Fibroblast of skin of left quadriceps (primary cell): ENCODE measurements around the gene PTPN22.
"Not testable (repeated sequence)": the region's sequence is repeated elsewhere in the genome, so short reads cannot be mapped to it uniquely, and the experiment has no call there.

ENCODE experiments used
- DNase-seq, 2 experiments: peaks; one replicate each; pipeline ENCODE4 v3.0.0-alpha.2; 2013; ENCODE audit warnings: low read depth in 2 of 2

The PTPN22 gene

DNA sequence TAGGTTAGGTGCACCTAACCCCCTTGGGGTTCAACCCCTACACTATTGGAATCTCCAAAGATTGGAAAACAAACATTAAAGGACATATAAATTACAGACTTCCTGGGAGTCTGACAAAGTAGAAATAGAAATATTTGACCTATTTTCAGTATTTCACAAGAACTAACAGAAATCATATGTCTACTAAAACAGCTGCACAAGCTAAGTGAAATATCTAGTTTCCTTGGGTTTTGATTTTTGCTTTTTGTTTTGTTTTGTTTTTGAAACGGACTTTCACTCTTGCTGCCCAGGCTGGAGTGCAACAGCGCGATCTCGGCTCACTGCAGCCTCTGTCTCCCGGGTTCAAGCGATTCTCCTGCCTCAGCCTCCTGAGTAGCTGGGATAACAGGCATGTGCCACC is 18.8 kb downstream of the PTPN22 start:
- DNase-seq, result not testable (repeated sequence)

DNA sequence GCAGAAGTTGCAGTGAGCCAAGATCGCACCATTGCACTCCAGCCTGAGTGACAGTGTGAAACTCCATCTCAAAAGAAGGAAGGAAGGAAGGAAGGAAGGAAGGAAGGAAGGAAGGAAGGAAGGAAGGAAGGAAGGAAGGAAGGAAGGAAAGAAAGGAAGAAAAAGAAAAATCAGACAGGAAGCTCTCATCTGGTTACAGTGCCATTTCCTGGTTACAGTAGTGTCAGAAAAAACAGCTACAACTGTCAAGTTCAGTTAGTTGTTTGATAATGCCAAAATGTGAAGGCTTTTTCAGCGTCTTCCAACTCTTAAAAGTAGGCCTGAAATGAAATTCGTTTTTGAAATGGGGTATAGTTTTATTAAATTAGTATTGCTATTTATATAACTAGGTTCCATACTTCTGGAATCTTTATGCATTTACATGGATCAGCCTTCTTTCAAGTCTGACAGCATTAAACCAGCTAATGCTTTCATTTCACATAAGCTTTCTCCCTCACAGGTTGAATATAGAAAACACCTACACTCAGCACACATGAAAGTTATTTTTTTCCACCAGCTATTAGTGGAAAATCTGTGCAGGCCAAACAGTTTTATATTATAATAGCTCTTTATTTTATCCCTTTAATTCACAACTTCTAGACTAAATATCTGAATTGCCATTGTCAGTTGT is 21.2 kb downstream of the PTPN22 start:
- no peak for DNase-seq

DNA sequence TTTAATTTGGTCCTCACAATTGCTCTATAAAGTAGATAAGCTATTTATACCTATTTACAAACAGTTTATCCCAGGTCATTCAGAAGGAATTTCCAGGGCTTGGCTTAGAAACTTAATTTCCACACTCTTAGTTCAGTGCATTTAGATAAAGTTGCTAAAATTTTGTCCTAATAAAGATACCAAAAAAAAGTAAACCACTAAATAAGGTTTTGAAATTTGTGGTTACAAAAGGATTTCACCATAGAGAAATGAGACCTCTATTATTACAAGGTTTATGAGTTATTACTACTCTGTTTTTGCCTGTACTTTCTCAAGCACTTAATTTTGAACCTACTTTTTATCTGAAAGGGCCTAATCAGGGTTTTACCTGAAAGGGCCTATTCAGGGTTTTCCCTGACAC is 22.4 kb downstream of the PTPN22 start:
- DNase-seq, result no peak

DNA sequence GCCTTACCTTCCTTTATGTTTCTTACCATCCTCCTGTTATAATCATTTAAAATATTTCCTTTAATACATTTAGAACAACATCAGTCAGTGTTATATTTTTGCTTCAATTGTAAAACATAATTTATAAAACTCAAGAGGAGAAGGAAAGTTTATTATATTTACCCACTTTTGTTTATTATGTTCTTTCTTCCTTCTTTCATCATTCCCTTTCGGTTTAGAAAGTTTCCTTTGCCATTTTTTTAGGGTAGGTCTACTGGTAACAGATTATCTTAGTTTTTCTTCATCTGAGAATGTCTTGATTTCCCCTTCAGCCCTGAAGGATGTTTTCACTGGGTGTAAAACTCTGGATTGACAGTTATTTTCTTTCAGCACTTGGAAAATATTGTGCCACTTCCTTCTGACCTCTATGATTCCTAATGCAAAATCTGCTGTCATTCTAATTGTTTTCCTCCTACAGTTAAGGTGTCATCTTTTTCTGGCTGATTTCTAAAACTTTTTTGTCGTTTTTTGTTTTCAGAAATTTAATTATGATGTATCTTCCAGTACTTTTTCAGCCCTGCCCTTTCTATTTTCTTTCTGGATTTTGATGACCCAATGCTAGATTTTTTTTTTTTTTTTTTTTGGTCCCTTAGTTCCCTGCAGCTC is 25.0 kb downstream of the PTPN22 start:
- no peak for DNase-seq

DNA sequence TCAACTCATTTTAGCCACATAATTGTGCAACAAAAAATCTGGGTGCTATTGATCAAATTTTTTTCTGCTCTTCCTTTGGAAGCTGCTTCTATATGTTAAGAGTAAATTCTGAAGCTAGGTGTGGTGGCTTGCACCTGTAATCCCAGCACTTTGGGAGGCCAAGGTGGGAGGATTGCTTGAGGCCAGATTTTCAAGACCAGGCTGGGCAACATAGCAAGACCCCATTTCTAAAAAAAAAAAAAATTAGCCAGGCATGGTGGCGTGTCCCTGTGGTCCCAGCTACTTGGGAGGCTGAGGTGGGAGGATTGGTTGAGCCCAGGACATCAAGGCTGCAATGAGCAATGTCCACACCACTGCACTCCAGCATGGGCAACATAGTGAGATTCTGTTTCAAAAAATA is 35.0 kb downstream of the PTPN22 start:
- no peak for DNase-seq

DNA sequence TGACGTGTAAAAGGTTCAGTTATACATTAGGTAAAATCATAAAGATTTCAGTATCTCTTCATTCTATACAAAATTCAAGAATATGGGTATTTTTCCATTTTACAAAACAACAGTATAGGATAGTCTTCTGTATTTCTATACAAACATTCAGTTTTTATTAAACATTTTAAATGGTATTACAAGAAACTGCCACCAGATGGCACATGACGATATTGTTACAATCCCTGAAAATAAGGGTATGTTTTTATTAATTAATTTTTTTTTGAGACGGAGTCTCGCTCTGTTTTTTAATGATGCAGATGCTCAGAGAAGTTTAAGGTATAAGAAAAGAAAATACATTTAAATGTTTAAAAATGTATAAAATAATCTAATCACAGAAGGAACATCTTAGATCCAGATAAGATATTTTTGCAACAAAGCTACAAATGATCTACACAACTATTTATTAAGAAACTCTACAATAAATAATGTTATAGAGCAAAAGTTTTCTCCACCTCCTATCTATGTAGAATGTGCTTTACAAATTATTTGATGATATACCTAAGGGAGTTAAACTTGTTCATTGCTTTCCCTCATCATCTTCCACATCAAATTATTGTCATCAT is 35.7 kb downstream of the PTPN22 start:
- DNase-seq, result peak; percentile 27 to 33

DNA sequence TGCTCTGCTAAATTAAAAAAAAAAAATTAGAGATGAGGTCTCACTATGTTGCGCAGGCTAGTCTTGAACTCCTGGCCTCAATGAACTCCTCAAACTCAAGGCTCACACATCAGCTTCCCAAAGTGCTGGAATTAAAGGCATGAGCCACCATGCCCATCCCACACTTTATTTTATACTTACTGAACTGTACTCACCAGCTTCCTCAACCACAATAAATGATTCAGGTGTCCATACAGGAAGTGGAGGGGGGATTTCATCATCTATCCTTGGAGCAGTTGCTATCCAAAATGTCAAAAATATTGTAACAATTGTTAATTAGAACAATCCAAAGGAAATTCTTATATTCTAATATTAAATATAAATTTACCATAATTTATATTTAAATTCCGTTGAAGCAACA is 36.8 kb downstream of the PTPN22 start:
- DNase-seq, result no peak

DNA sequence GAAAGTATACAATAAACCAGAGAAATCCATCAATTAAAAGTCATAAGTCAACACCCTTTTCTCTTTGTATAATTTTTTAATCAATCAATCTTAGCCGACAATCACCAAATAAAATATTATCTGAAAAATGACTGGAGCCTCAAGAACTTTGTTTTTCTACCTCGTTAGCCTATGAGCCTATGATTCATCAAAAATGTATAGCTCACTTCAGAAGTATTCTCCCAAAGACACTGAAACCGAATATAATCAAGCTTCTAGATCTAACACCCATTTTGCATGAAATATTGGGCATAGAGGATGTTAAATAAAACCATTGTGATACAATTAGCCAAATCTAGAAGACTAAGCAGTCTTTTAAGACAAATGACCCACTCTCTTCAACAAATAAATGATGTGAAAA is 41.5 kb downstream of the PTPN22 start:
- peak; percentile 21 to 25 for DNase-seq

DNA sequence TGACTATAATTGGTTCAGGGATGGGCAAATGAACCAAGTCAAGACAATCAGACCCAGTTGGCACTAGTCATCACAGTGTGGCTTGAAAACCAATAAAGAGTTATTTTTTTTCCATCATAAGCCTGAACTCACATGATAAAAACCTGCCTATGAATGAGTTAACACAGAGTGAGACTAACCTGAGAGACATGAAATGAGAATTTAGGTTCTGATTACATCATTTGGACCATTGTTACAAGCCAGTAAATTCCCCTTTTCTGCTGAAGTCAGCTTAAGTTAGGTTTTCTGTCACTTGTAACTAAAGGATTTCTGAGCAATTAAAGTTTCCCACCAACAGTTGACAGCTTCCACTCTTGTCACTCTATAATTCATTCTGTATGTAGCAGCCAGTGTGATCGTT is 49.6 kb downstream of the PTPN22 start:
- DNase-seq, result no peak

DNA sequence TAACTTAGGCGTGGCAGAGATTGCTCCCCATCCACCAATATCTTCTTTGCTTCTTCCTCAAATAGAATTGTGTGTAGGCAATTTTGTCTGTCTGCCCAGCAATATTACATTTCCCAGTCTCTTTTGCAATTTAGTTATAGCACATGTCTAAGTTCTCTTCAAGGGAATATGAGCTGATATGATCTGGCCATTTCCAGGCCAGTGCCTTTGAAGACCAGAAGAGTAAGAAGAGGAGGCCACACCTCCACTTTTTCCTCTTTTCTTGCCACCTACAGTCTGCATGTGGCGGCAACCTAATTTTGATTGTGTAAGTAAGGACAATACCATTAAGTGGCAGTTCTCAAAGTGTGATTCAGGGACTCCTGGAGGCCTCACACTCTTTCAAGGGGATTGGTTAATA is 52.9 kb downstream of the PTPN22 start:
- DNase-seq, result no peak

DNA sequence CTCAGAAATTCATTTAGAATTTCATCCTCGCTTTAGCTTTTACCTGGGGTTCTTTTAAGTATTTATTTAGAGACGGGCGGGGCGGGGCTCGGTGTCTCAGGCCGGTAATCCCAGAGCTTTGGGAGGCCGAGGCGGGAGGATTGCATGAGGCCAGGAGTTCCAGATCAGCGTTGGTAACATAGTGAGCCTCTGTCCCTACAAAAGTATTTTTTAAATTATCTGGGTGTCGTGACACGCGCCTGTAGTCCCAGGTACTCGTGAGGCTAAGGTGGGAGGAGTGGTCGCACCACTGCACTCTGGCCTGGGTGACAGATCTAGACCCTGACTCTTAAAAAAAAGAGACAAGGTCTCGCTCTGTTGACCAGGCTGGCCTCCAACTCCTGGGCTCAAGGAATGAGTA is 58.3 kb downstream of the PTPN22 start:
- no peak for DNase-seq

DNA sequence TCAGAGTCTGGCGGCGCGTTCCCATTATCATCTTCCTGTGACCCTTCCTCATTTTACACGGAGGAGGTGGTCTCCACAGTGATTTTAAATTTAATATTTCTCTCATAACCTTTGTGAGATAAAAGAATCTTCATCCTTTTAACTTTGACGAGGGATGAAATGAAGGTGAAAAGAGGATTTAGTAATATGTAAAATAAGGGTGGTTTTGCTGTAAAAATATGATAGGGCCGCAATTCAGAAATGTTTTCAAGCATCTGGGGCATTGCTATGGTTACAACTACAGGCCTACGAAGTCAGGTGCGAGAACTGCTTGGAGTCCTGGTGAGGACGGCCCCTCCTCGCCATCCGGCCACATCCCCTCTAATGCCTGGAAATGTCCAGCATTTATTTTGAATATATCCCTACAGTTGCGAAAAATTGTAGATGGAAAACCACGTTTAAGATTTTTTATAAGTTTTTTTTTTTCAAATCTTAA is 58.8 kb downstream of the PTPN22 start:
- no peak for DNase-seq

DNA sequence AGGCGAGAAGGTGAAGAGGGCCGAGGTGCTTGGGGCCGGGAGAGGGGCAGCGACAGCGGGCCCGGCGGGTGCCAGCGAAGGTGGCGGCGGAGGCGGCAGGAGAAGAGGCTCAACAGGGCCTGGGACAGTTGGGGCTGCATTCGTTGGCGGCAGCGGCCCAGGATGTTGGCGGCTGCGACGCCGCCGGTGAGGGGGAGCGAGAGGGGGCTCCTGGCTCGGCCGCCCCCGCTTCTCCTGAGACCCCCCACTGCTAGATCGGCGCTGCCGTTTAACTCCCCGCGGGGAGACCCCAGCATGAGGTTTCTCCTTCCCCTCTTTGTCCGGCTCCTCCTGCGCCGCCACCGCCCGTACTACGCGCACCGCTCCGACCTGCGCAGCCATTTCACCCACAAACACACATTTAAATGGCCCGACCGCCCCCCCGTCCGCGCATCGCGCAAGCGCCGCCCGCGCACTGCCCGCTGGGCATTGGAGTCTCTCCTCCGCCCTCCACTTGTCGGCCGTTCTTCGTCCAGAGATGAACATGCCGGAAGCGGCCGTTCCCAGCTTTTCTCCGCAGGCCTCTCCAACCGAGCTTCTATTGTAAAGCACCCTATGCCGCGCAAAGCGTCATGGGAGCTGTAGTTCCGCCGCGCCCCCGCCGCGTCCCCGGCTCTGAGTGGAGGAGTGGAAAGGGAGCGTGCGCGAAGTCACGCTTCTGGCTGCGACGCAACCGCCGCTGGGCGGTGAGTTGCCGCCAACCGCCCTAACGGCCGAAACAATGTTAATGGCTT is 59.4 kb downstream of the PTPN22 start, which contains the start of gene RSBN1:
RSBN1 (minus strand) TSS at position 589 of the 773 bp plus-strand sequence; CDS start at position 525, 64 bp downstream.
- DNase-seq, result peak; percentile 99

DNA sequence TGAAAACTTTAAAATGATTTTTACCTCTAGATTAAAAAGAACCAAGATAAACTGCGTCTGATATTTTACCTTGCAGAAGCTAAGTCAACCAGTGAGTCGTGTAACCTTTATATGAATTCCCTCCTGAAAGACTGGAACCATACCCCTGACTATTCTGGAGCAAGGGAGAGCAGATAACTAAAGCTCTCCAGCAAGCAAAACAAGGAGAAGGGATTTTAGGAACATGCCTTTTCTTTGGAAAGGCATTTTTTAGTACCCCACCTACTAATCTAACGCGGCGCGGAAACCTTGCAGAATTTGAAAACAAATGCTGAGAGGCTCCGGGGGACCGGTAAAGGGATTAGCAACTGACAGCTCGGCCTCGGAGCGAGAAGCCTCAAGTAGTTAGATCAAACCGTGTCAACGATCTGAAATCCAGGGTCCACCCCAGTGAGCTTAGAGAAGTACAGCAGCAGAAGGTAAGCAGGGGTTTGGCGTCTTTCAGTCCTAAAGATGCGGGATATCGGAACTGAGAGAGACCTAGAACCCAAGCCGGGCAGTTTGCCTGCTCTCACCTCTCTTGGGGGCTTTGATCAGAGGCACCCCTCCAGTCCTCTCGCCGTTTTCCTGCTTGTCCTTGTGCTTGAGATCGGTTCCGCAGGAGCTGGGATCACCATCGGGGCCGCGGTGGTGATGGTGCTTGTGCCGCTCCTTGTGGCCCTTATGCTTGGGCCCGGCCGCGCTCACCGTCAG is 60.2 kb downstream of the PTPN22 start:
- no peak for DNase-seq

DNA sequence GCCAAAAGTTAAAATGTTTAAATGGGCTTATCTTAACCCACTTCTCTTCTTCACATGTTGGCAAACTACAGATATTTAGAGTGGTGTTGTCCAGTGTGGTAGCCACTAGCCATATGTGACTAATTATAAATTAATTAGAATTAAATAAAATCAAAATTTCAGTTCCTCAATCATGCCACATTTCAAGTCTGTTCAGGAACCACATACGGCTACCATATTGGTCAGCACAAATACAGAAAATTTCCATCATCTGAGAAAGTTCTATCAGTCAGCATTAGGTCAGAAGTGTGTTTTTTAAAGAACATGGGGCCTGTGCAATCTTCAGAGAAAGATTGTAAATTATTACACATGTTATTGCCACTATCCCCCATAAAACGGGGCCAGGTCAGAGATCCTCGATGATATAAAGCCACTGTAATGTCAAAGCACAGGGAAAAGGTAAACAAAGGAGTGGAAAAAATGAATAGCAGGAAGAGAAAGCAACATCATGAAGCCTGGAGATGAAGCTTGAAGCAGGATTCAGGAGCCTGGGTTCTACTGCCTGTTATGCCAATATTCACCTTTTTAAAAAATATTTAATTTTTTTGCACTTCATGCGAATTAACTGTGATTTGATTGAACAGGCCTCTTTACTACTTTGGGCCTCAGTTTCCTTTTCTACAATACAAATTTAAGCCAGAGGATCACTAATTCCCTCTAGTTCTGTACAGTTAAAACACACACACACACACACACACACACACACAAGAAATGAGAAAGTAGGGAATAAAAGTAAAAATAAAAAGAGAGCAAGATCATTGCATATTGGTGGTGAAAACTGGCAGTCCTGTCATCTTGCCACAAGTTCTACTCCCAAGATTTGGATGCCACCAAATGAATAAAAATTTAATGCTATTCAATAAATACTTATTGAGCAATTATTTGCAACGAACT is 61.6 kb downstream of the PTPN22 start:
- DNase-seq, result no peak

DNA sequence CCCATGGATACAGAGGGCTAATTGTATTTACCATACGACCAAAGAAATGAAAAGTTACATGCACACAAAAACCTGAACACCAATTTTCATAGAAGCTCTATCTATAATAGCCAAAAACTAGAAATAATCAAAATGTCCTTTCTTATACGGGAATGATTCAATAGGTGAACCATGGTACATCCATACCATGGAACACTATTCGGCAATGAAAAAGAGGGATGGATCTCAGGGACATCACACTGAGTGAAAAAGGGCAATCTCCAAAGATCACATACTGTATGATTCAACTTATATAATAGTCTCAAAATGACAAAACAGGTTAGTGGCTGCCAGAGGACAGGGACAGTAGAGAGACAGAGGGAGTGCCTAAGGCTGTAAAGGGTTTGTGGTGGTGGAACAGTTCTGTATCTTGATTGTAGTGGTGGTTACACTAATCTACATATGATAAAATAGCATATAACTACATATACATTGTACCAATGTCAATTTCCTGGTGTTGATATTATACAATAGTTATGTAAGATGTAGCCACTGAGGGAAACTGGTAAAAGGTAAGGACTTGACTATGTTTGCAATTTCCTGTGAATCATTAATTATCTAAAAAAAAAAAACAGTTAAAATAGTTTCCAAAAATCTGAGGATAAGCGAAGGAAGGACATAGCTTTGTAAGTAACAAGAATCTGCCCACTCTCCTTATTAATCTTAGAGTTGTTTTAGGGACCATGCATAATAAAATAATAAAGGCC is 62.9 kb downstream of the PTPN22 start:
- DNase-seq, result no peak

DNA sequence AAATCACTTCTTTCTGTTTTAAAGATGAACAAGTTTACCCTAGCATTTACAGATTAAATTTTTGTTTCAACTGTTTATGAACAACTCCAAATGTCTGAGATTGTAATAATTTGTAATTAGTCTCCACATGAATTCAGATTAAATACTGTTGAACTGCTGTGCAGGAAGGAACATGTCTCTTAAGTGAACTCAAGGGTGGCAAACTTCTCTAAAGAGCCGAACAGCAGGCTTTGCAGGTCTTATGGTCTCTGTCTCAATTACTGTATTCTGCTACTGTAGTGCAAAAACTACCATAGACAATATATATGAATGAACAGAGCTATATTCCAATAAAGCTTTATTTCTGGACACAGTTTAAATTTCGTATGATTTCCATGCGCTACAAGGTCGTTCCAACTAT is 65.9 kb downstream of the PTPN22 start:
- no peak for DNase-seq

DNA sequence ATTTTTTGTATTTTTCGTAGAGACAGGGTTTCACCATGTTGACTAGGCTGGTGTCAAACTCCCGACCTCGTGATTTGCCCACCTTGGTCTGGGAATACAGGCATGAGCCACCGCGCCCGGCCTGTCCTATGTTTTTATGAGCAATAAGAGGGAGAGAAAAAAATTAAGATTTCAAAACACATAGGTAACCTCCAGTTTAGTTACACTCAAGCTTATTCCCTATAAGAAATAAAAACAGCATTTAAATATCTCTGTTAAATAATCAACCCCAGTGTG is 66.3 kb downstream of the PTPN22 start:
- no peak for DNase-seq

DNA sequence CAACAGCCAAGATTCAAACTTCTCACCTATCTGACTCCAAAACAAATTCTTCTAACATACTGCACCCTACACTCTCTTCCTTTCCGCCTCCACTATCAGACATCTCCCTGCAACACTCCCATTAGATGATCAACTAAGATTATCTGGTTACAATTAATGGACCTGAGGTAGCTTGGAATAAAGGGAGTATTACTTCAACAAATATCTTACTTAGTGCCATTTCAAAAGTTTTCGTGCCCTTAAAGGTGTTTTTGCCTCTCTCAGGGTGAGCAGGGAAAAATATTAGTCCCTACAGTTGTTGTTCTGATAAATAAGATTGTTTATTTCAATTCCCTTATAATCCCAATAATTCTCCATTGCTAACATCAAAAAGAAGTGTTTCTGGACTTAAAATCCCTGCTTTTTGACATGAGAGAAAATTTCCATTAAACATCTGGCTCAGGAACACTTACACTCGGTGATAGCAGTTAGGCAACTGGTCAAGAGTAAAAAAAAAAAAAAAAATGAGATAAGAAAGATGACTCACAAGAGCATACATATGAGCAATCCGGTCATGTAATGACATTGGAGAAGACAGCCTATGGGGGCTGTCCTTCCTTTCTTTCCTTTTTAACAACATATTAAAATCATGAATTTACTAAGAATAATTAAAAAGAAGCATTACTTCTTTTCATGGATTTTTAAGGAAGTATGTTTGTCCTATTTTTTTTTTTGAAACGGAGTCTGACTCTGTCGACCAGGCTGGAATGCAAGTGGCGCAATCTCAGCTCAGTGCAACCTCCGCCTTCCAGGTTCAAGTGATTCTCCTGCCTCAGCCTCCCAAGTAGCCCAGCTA is 66.9 kb downstream of the PTPN22 start:
- DNase-seq, result no peak
